ENCODE measurements around the gene LYL1. TPM values are rescaled to one million over a fixed set of nuclear protein-coding genes. Genes with fewer than 3 reads are reported as not detected.

Gene LYL1
- total and polyA plus RNA-seq, 2 of the 4 experiments (the other 2 are of a cell fraction) = 0.36 to 0.39 TPM

DNA sequence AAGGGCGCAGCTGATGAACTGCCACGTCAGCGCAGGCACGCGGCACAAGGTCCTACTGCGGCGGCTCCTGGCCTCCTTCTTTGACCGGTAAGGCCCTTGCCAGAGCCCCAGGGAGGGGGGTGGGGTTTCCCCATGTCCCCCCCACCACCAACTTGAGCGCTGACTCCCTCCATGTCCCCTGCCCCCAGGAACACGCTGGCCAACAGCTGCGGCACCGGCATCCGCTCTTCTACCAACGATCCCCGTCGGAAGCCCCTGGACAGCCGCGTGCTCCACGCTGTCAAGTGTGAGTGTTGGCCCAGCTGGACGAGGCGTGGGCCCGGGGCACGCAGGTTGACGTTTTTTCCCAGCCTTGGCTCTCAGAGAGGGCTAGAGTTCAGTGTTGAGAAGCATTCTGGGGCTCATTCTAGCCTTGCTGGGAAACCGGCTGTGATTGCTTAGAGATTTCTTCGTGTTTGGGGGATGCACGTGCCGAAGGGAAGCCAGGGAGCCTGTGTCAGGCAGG, 34.7 kb upstream of the LYL1 start:
- DNase-seq = no peak
- Histone ChIP-seq H2BK20ac (ENCODE audit: low read depth, low read length) (no peak overlapping the region), H3K4me3 (ENCODE audit: insufficient read depth, low read depth, low read length) (no peak overlapping the region), H2BK120ac (ENCODE audit: low read depth, low read length) (no peak overlapping the region), H3K36me3 (ENCODE audit: control insufficient read depth, insufficient read depth, low read length) (peaks cover 45% of the 10 kb centered on the region), H3K27me3 (ENCODE audit: control insufficient read depth, insufficient read depth, low read length) (no peaks in the 10 kb centered on the region), H3K9me1 (ENCODE audit: insufficient read depth, low read length) (peaks cover 10% of the 10 kb centered on the region), H2BK5ac (ENCODE audit: low read depth, low read length, poor library complexity, severe bottlenecking) (no peak overlapping the region), H3K4me1 (ENCODE audit: control insufficient read depth, insufficient read depth, low read length) (peaks cover 7% of the 10 kb centered on the region), H4K5ac (ENCODE audit: low read depth, low read length) (no peak overlapping the region), H3K4ac (ENCODE audit: low read depth, low read length) (no peak overlapping the region), H3K56ac (ENCODE audit: extremely low read depth, insufficient read depth, low read length) (no peak overlapping the region), H3K27ac (ENCODE audit: insufficient read depth, low read length) (no peak overlapping the region), H3K79me1 (ENCODE audit: low read depth in 1 of 2, low read length in 2 of 2) (peaks cover 23 to 74% of the 10 kb centered on the region in 2 experiments; a peak in 3 of 4 replicates), H3K18ac (ENCODE audit: low read depth, low read length) (no peak overlapping the region), H2AFZ (replicated peaks; ENCODE audit: low read length, poor library complexity) (no peak overlapping the region), H4K91ac (ENCODE audit: insufficient read depth, low read depth, low read length) (no peak overlapping the region), H3K9me3 (ENCODE audit: control insufficient read depth, insufficient read depth, low read length) (no peaks in the 10 kb centered on the region), H3K23ac (ENCODE audit: low read depth, low read length) (no peak overlapping the region), H2BK15ac (ENCODE audit: low read depth, low read length) (no peak overlapping the region), H2AK5ac (ENCODE audit: low read depth, low read length) (no peak overlapping the region), H3K14ac (replicated peaks; ENCODE audit: low read depth, low read length) (no peak overlapping the region), H3K9ac (ENCODE audit: low read depth, low read length) (no peak overlapping the region), H3K4me2 (ENCODE audit: low read depth, low read length) (no peak overlapping the region), H4K8ac (ENCODE audit: low read depth in 2 of 2, low read length in 2 of 2) (no peak overlapping the region), H2AK9ac (replicated peaks; ENCODE audit: low read depth, low read length, poor library complexity) (no peak overlapping the region), H4K20me1 (ENCODE audit: insufficient read depth, low read length) (peaks cover 45% of the 10 kb centered on the region)
- dilution Hi-C loops (cut with HindIII; ENCODE audit: low sequenced_read_pairs, unreplicated experiment) (no loop called here), in situ Hi-C loops (cut with MboI; ENCODE audit: low sequenced_read_pairs) (no loop called here), intact Hi-C loops (cut with micrococcal nuclease) (no loop called here)
- ChIA-PET POLR2A (ENCODE audit: unreplicated experiment) (interaction anchor here (0.8 kb wide), 1 partner anchor 13 kb away, joined by 3 read pairs; the partner anchor contains the start of genes IER2 and STX10), CTCF (no interaction called here)
- ATAC-seq (ENCODE audit: low read depth) = no peak
- WGBS, 2 experiments (ENCODE audit: extremely low coverage in 2 of 2, insufficient read length in 1 of 2) = 91% methylated on average over 14 of the region's 28 CpGs; no CpG with 5 or more reads in 1 of the 2 experiments
- no TSS peak for BruUV-seq (replicated peaks)
- TF ChIP-seq MAFK (IDR thresholded peaks at IDR 0.05; ENCODE audit: low read depth, low read length) (no peak), NFE2L2 (IDR thresholded peaks at IDR 0.05; ENCODE audit: low read depth, low read length) (no peak), MAZ (IDR thresholded peaks at IDR 0.05; ENCODE audit: borderline replicate concordance, low read depth, low read length) (no peak), CEBPB (IDR thresholded peaks at IDR 0.05; ENCODE audit: low read depth, low read length) (no peak), RFX5 (IDR thresholded peaks at IDR 0.05; ENCODE audit: low read depth, low read length) (no peak), BHLHE40 (IDR thresholded peaks at IDR 0.05; ENCODE audit: low read depth, low read length) (no peak), RCOR1 (IDR thresholded peaks at IDR 0.05; ENCODE audit: insufficient replicate concordance, low read length) (no peak), RAD21 (IDR thresholded peaks at IDR 0.05; ENCODE audit: low read length) (no peak), FOS (IDR thresholded peaks at IDR 0.05; ENCODE audit: low read depth, low read length) (no peak), POLR2A (IDR thresholded peaks at IDR 0.05; ENCODE audit: low read depth, low read length) (no peak), MXI1 (IDR thresholded peaks at IDR 0.05; ENCODE audit: borderline replicate concordance, low read depth, low read length) (no peak), CHD1 (IDR thresholded peaks at IDR 0.05; ENCODE audit: low read depth, low read length) (no peak), SMC3 (IDR thresholded peaks at IDR 0.05; ENCODE audit: low read depth, low read length) (no peak)
- TF ChIP-seq, protein P1, sequence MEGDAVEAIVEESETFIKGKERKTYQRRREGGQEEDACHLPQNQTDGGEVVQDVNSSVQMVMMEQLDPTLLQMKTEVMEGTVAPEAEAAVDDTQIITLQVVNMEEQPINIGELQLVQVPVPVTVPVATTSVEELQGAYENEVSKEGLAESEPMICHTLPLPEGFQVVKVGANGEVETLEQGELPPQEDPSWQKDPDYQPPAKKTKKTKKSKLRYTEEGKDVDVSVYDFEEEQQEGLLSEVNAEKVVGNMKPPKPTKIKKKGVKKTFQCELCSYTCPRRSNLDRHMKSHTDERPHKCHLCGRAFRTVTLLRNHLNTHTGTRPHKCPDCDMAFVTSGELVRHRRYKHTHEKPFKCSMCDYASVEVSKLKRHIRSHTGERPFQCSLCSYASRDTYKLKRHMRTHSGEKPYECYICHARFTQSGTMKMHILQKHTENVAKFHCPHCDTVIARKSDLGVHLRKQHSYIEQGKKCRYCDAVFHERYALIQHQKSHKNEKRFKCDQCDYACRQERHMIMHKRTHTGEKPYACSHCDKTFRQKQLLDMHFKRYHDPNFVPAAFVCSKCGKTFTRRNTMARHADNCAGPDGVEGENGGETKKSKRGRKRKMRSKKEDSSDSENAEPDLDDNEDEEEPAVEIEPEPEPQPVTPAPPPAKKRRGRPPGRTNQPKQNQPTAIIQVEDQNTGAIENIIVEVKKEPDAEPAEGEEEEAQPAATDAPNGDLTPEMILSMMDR (conservative IDR thresholded peaks at IDR 0.05; ENCODE audit: low read depth, low read length) = no peak
- TF ChIP-seq, protein P2, sequence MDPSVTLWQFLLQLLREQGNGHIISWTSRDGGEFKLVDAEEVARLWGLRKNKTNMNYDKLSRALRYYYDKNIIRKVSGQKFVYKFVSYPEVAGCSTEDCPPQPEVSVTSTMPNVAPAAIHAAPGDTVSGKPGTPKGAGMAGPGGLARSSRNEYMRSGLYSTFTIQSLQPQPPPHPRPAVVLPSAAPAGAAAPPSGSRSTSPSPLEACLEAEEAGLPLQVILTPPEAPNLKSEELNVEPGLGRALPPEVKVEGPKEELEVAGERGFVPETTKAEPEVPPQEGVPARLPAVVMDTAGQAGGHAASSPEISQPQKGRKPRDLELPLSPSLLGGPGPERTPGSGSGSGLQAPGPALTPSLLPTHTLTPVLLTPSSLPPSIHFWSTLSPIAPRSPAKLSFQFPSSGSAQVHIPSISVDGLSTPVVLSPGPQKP (IDR thresholded peaks at IDR 0.05; ENCODE audit: borderline replicate concordance, low read depth, low read length) = no peak
- TF ChIP-seq, protein P3, sequence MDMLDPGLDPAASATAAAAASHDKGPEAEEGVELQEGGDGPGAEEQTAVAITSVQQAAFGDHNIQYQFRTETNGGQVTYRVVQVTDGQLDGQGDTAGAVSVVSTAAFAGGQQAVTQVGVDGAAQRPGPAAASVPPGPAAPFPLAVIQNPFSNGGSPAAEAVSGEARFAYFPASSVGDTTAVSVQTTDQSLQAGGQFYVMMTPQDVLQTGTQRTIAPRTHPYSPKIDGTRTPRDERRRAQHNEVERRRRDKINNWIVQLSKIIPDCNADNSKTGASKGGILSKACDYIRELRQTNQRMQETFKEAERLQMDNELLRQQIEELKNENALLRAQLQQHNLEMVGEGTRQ (IDR thresholded peaks at IDR 0.05; ENCODE audit: low read depth, low read length) = no peak
